ENCODE measurements around the gene TSHB. TPM values are rescaled to one million over a fixed set of nuclear protein-coding genes. Genes with fewer than 3 reads are reported as not detected.
"Not testable (repeated sequence)": the region's sequence is repeated elsewhere in the genome, so short reads cannot be mapped to it uniquely, and the experiment has no call there.

TSHB gene
- total RNA-seq, 6 experiments from 2014 or later = not detected

- intact Hi-C loops (cut with DNase I) = no loop called here
- DNase-seq (no peak), ATAC-seq (no peak)
- no peaks in the 10 kb centered on the region for H3K27me3 ChIP-seq
- H3K4me1 ChIP-seq = no peaks in the 10 kb centered on the region
- 77% methylated on average over 2 of the region's 2 CpGs for WGBS (ENCODE audit: insufficient coverage, low coverage, low lambda C conversion rate, missing lambda C conversion rate)
- H3K4me3 ChIP-seq = no peak overlapping the region
- H3K27ac ChIP-seq = no peak overlapping the region
- no peaks in the 10 kb centered on the region for H3K9me3 ChIP-seq
- H3K36me3 ChIP-seq = no peaks in the 10 kb centered on the region
- no peak for TF ChIP-seq CTCF (IDR thresholded peaks at IDR 0.05)
- TF ChIP-seq POLR2A (IDR thresholded peaks at IDR 0.05) = no peak
Measured at GRCh38 chr1:115013792-115014191, 15.8 kb upstream of the TSHB start.

GRCh38 chr1:115019549-115019948, 10.1 kb upstream of the TSHB start:
- H3K27ac ChIP-seq; intact Hi-C loops (cut with DNase I); H3K9me3 ChIP-seq; H3K4me1 ChIP-seq; DNase-seq; H3K4me3 ChIP-seq; H3K36me3 ChIP-seq; ATAC-seq; H3K27me3 ChIP-seq: not testable (repeated sequence)
- 67% methylated on average over 5 of the region's 9 CpGs for WGBS (ENCODE audit: insufficient coverage, low coverage, low lambda C conversion rate, missing lambda C conversion rate)

GRCh38 chr1:115021145-115021544, 8.5 kb upstream of the TSHB start:
- ATAC-seq (no peak), DNase-seq (no peak)
- Histone ChIP-seq H3K27ac (no peak overlapping the region), H3K4me3 (no peak overlapping the region), H3K27me3 (no peaks in the 10 kb centered on the region), H3K36me3 (no peaks in the 10 kb centered on the region), H3K4me1 (no peaks in the 10 kb centered on the region), H3K9me3 (no peaks in the 10 kb centered on the region)
- intact Hi-C loops (cut with DNase I) = no loop called here
- TF ChIP-seq CTCF (IDR thresholded peaks at IDR 0.05) (no peak), POLR2A (IDR thresholded peaks at IDR 0.05) (no peak)
- WGBS (ENCODE audit: insufficient coverage, low coverage, low lambda C conversion rate, missing lambda C conversion rate) = 22% methylated on average over 1 of the region's 1 CpG

GRCh38 chr1:115023593-115023992, 6.0 kb upstream of the TSHB start:
- no peak overlapping the region for H3K27ac ChIP-seq
- DNase-seq = no peak
- H3K4me1 ChIP-seq = no peaks in the 10 kb centered on the region
- TF ChIP-seq CTCF (IDR thresholded peaks at IDR 0.05) (no peak), POLR2A (IDR thresholded peaks at IDR 0.05) (no peak)
- H3K9me3 ChIP-seq = no peaks in the 10 kb centered on the region
- ATAC-seq = no peak
- no peaks in the 10 kb centered on the region for H3K27me3 ChIP-seq
- intact Hi-C loops (cut with DNase I) = no loop called here
- H3K36me3 ChIP-seq = no peaks in the 10 kb centered on the region
- H3K4me3 ChIP-seq = no peak overlapping the region

GRCh38 chr1:115031595-115031994, 2.0 kb downstream of the TSHB start:
- no peak for TF ChIP-seq POLR2A (IDR thresholded peaks at IDR 0.05)
- TF ChIP-seq CTCF (IDR thresholded peaks at IDR 0.05) = no peak
- Histone ChIP-seq H3K4me3 (no peak overlapping the region), H3K27ac (no peak overlapping the region), H3K36me3 (no peaks in the 10 kb centered on the region), H3K4me1 (no peaks in the 10 kb centered on the region), H3K9me3 (no peaks in the 10 kb centered on the region), H3K27me3 (no peaks in the 10 kb centered on the region)
- no peak for DNase-seq
- 52% methylated on average over 2 of the region's 2 CpGs for WGBS (ENCODE audit: insufficient coverage, low coverage, low lambda C conversion rate, missing lambda C conversion rate)
- no peak for ATAC-seq
- intact Hi-C loops (cut with DNase I) = no loop called here

Measured in right lobe of liver (tissue), 6 donors.